HCT116 (cell line): ENCODE data around the gene ZNF683.

Experiments
- CEBPB ChIP-seq: IDR thresholded peaks from 2 replicates; pipeline ENCODE4 v1.6.1; 2012; ENCODE audit warnings: low read depth
- EZH2phosphoT487 ChIP-seq: fragments of 200-600 bp; IDR thresholded peaks from 2 replicates; pipeline ENCODE4 v1.6.1; 2018; ENCODE audit warnings: antibody characterized with exemption, borderline replicate concordance

DNA sequence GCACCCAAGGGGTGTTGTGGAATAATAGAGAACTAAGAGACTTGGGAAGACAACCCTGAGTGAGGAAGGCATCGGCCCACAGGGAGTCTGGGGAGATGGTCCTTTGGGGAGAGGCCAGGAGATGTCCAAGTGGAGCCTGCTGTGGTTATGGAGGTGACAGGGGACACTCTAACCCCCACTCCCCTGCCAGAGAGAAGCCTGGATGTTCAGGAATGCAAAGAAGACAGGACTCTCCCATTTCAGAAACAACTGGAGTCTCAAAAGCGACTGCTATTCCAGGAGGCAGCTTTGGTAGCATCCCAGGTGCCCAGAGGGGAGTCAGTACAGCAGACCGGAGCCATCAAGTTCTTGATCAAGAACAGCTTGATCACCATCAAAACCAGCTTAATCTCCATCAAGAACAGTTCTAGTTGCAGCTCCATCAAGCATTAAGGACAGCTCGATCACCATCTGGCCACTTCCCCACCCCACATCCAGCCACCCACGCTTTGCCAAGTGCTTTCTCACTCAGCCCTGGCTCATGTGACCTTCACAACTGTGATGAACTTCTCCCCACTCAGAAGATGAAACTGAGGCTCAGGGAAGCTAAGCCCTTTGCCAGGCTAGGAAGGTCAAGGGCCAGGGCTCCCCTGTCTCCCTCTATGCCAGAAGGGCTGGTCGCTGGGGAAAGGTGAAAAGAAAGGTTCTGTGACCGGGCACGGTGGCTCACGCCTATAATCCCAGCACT is 54.0 kb downstream of the ZNF683 start:
- TF ChIP-seq EZH2phosphoT487: no peak
- no peak for TF ChIP-seq CEBPB
